ENCODE results near the gene RAVER2. TPM values are rescaled to one million over a fixed set of nuclear protein-coding genes. Genes with fewer than 3 reads are reported as not detected.

RAVER2 gene
- polyA plus RNA-seq, 1 donor (not counting 4 experiments of a cell fraction or from before 2014, with no cell fraction given), result 9.1 TPM

GRCh38 chr1:64878090-64878489 lies 133.2 kb downstream of the RAVER2 start:
- Histone ChIP-seq H3K9me1 (ENCODE audit: control insufficient read depth, extremely low read depth, insufficient read depth, low read length) (no peaks in the 10 kb centered on the region), H3K36me3 (ENCODE audit: control insufficient read depth in 2 of 2, extremely low read depth in 1 of 2, insufficient read depth in 2 of 2, low read length in 2 of 2) (peaks cover 6 to 7% of the 10 kb centered on the region in 2 experiments), H3K4me2 (ENCODE audit: control insufficient read depth, extremely low read depth, insufficient read depth, low read depth, low read length) (no peak overlapping the region), H4K20me1 (ENCODE audit: control insufficient read depth, extremely low read depth, insufficient read depth, low read length) (no peaks in the 10 kb centered on the region), H3K27me3 (ENCODE audit: control insufficient read depth, extremely low read depth, insufficient read depth, low read length) (no peaks in the 10 kb centered on the region), H2AFZ (ENCODE audit: control insufficient read depth, low read length) (no peak overlapping the region), H3K9me3 (ENCODE audit: control insufficient read depth, low read depth, low read length) (no peaks in the 10 kb centered on the region), H3K4me1 (ENCODE audit: control insufficient read depth, extremely low read depth, insufficient read depth, low read length) (peaks cover 4% of the 10 kb centered on the region), H3K79me2 (ENCODE audit: control insufficient read depth, insufficient read depth, low read length) (no peaks in the 10 kb centered on the region), H3K27ac (ENCODE audit: control insufficient read depth, insufficient read depth, low read length) (no peak overlapping the region), H3K4me3 (ENCODE audit: control insufficient read depth in 2 of 3, extremely low read depth in 1 of 3, insufficient read depth in 2 of 3, low read depth in 1 of 3, low read length in 3 of 3) (no peak overlapping the region), H3K9ac (ENCODE audit: control insufficient read depth, extremely low read depth, insufficient read depth, low read length) (no peak overlapping the region)
- TF ChIP-seq EZH2 (IDR thresholded peaks at IDR 0.05; ENCODE audit: low read length) (no peak), CTCF (optimal IDR thresholded peaks at IDR 0.05 in 1 of 3, IDR thresholded peaks at IDR 0.05 in 1 of 3, conservative IDR thresholded peaks at IDR 0.05 in 1 of 3; ENCODE audit: extremely low read depth in 1 of 3, insufficient read depth in 2 of 3, low read length in 3 of 3) (no peak)
- dilution Hi-C loops (cut with MboI; ENCODE audit: extremely low pct_ligation_motif_present, low sequenced_read_pairs), result no loop called here
- DNase-seq (ENCODE audit: low read depth, low spot score) (no peak), FAIRE-seq (no peak)

- Histone ChIP-seq H3K4me3 (ENCODE audit: control insufficient read depth in 2 of 3, extremely low read depth in 1 of 3, insufficient read depth in 2 of 3, low read depth in 1 of 3, low read length in 3 of 3) (no peak overlapping the region), H3K9ac (ENCODE audit: control insufficient read depth, extremely low read depth, insufficient read depth, low read length) (no peak overlapping the region)
These were observed 134.2 kb downstream of the RAVER2 start for GRCh38 chr1:64878931-64879611.

More at GRCh38 chr1:64878931-64879611, 134.2 kb downstream of the RAVER2 start:
- Histone ChIP-seq H3K9me3 (ENCODE audit: control insufficient read depth, low read depth, low read length) (no peaks in the 10 kb centered on the region), H2AFZ (ENCODE audit: control insufficient read depth, low read length) (no peak overlapping the region), H4K20me1 (ENCODE audit: control insufficient read depth, extremely low read depth, insufficient read depth, low read length) (no peaks in the 10 kb centered on the region), H3K27me3 (ENCODE audit: control insufficient read depth, extremely low read depth, insufficient read depth, low read length) (no peaks in the 10 kb centered on the region), H3K36me3 (ENCODE audit: control insufficient read depth in 2 of 2, extremely low read depth in 1 of 2, insufficient read depth in 2 of 2, low read length in 2 of 2) (peaks cover 0 to 4% of the 10 kb centered on the region in 2 experiments), H3K4me2 (ENCODE audit: control insufficient read depth, extremely low read depth, insufficient read depth, low read depth, low read length) (no peak overlapping the region), H3K9me1 (ENCODE audit: control insufficient read depth, extremely low read depth, insufficient read depth, low read length) (no peaks in the 10 kb centered on the region), H3K27ac (ENCODE audit: control insufficient read depth, insufficient read depth, low read length) (no peak overlapping the region), H3K79me2 (ENCODE audit: control insufficient read depth, insufficient read depth, low read length) (no peaks in the 10 kb centered on the region), H3K4me1 (ENCODE audit: control insufficient read depth, extremely low read depth, insufficient read depth, low read length) (peaks cover 4% of the 10 kb centered on the region)
- FAIRE-seq (no peak), DNase-seq (ENCODE audit: low read depth, low spot score) (no peak)
- TF ChIP-seq EZH2 (IDR thresholded peaks at IDR 0.05; ENCODE audit: low read length) (no peak), CTCF (optimal IDR thresholded peaks at IDR 0.05 in 1 of 3, IDR thresholded peaks at IDR 0.05 in 1 of 3, conservative IDR thresholded peaks at IDR 0.05 in 1 of 3; ENCODE audit: extremely low read depth in 1 of 3, insufficient read depth in 2 of 3, low read length in 3 of 3) (no peak)
- dilution Hi-C loops (cut with MboI; ENCODE audit: extremely low pct_ligation_motif_present, low sequenced_read_pairs), result no loop called here

Measured in keratinocyte (primary cell).